ENCODE results near the gene ENOX2.

Gene ENOX2

DNA sequence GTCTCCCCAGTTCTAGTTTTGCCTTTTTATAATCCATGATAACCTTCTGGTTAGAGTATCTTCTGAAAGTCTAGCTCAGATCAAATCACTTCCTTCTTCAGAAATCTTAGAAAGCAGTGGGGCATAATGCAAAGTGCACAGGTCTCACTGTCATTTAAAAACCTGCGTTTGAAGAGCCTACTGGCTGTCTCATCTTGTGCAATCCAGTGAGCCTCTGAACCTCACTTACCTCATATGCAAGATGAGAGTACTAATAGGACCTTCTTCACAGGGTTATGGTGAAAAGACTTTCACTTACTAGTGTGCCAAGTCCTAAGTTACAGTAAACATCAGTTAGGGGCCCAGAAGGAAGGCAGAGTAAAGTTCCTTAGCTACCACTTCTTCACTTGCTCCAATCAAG, 131.4 kb downstream of the ENOX2 start:
- H3K27ac ChIP-seq: no peak overlapping the region

GRCh38 chrX:130771230-130771629, 131.8 kb downstream of the ENOX2 start:
- Histone ChIP-seq H3K4me3 (no peak overlapping the region), H3K27ac (no peak overlapping the region)

More for the DNA sequence above, 131.4 kb downstream of the ENOX2 start:
- H3K4me3 ChIP-seq: no peak overlapping the region

DNA sequence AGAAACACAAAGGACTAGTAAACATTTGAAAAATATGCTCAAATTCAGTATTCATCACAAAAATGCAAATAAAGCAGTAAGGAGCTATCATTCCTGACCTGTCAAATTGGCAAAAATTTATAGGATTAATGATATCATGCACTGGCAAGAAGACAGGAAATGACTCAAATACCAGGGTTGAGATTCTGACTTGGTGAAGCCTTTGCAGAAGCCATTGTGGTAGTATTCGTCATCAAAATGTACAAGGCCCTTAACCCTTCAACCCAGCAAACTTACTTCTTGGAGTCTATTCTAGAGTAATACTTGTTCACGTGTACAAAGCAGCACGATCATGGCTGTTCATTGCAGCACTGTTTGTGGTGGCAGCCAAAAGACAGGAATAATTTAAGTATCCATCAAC, 132.4 kb downstream of the ENOX2 start:
- H3K27ac ChIP-seq: no peak overlapping the region
- H3K4me3 ChIP-seq: no peak overlapping the region

DNA sequence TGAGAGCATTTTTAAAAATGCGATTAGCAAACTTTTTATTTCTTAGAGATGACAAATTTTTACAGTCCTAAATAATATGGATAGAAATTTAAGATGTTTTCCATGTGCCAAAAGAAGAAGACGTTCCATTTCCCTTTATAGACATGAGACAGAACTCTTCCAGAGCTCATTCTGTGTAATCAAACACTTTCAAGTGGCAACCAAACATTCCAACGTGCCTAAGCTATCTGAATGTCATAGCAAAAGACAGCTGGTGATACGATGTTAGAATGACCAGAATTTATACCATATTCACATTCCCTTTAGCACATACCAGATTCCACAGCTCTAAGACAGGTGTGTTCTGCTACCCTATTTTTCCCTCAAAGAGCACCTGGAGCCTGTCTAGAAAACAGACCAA, 133.2 kb downstream of the ENOX2 start:
- no peak overlapping the region for H3K27ac ChIP-seq

GRCh38 chrX:130758072-130758471, 144.9 kb downstream of the ENOX2 start:
- Histone ChIP-seq H3K27ac (no peak overlapping the region), H3K4me3 (no peak overlapping the region)

More for the DNA sequence above, 133.2 kb downstream of the ENOX2 start:
- no peak overlapping the region for H3K4me3 ChIP-seq

GRCh38 chrX:130756233-130756632, 146.8 kb downstream of the ENOX2 start:
- Histone ChIP-seq H3K27ac (no peak overlapping the region), H3K4me3 (no peak overlapping the region)

DNA sequence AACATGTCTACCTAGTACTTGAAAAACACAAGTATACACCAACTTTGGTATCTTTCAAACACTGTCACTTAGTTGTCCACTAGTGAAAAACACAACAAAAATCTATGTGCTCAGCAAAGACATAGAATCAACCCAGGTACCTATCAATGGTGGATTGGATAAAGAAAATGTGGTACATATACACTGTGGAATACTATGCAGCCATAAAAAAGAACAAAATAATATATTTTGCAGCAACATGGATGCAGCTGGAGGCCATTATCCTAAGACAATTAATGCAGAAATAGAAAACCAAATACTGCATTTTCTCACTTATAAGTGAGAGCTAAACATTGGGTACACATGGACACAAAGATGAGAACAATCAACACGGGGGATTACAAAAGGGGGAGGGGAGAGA, 148.7 kb downstream of the ENOX2 start:
- Histone ChIP-seq H3K27ac (no peak overlapping the region), H3K4me3 (no peak overlapping the region)

- no peak overlapping the region for H3K27ac ChIP-seq
These were observed 156.2 kb downstream of the ENOX2 start for GRCh38 chrX:130746709-130747342.

DNA sequence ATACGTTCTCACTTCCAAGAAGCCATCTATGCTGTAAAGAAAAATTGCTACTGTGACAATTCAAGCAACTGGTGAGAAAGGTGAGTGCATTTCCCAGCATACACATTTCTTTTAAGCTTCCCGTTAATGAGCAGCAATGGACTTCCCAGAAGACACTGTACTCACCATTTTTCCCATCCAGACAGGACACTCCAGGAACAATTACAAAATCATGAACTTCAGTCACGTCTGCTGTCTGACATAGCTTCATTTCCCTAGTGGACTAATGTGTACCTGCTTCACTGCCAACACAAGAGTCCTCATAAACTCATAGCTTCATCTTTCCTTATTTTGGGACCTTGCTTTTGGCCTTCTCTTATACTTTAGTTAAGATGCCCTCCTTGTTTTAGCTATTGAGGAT, 156.9 kb downstream of the ENOX2 start:
- no peak overlapping the region for H3K4me3 ChIP-seq
- H3K27ac ChIP-seq: no peak overlapping the region

More at GRCh38 chrX:130746709-130747342, 156.2 kb downstream of the ENOX2 start:
- H3K4me3 ChIP-seq: no peak overlapping the region

DNA sequence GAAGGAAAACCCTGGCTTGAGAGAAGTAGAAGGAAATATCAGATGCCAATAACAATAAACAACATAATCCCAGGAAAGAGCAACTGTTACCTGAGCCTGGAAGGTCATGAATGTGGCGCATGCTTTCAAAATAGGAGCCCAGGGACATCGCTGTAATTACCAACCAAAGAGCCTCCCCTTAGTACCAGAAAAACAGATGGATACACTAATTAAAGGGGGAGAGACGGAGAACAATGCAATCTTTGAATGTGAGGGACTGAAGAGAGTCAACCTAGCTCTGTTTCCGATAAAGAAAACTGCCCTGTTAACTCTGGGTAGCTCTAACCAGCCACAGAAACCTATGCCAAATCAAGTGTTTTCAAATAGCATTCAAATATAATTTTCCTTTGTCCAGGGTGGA, 161.4 kb downstream of the ENOX2 start:
- H3K4me3 ChIP-seq: no peak overlapping the region
- no peak overlapping the region for H3K27ac ChIP-seq

GRCh38 chrX:130741151-130741550, 161.9 kb downstream of the ENOX2 start:
- Histone ChIP-seq H3K27ac (no peak overlapping the region), H3K4me3 (no peak overlapping the region)

GRCh38 chrX:130738638-130739195, 164.3 kb downstream of the ENOX2 start:
- H3K4me3 ChIP-seq: no peak overlapping the region
- H3K27ac ChIP-seq: no peak overlapping the region

DNA sequence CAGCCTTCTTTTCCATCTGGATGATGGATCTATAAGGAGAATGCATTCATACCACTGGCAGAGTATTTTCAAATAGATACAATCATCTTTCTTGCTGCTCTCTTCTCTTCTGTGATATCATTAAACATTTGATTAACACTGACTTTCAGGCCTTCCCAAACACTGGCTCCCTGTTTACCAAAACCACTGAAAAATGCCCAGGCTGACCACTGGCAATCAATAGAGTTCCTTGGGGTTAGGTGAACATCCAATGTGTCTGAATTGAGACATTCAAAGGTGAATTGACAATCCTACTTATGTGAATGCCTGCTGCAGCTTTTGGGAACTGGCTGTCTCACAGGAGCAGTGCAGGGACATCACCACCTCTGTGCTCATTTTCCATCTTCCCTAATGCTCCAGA, 168.3 kb downstream of the ENOX2 start:
- H3K27ac ChIP-seq: no peak overlapping the region
- no peak overlapping the region for H3K4me3 ChIP-seq

DNA sequence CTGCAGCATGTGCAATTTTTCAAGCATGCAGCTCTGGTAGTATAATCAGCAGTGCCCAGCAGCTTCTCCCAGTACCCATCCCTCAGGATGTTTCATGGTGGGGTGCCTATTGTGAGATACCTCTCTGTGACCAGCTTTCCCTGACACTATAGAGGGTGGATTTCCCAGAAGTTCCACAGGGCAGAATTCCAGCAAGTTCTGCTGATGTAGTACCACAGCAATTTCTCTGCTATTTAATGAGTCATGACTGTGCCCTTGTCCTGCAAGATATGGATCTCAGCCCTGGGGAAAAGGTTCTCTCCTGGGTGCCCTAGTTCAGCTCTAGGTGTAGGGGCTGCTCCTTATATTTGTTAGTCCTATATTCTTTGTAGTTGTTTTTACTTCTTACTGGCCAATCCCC, 174.8 kb downstream of the ENOX2 start:
- H3K4me3 ChIP-seq: no peak overlapping the region
- H3K27ac ChIP-seq: no peak overlapping the region

DNA sequence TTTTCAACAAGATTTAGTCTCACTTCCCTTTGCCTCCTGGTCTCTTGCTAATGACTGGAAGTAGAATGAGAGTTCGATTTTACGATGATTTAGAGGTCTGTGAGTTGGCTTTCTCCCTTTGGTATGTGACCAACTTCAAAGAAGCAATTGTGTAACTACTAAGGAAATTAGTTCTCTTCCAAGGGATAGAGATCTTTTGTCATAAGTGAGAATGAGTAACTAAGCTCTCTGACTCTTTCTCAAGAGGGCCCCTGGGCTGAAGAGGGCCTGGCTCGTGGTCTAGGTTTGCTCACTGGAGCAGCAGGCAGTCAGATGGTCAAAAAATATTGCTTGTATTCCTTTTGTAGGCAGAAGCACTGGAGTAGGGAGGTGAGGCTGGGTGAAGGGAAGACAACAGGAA, 176.3 kb downstream of the ENOX2 start:
- H3K27ac ChIP-seq: no peak overlapping the region
- no peak overlapping the region for H3K4me3 ChIP-seq

DNA sequence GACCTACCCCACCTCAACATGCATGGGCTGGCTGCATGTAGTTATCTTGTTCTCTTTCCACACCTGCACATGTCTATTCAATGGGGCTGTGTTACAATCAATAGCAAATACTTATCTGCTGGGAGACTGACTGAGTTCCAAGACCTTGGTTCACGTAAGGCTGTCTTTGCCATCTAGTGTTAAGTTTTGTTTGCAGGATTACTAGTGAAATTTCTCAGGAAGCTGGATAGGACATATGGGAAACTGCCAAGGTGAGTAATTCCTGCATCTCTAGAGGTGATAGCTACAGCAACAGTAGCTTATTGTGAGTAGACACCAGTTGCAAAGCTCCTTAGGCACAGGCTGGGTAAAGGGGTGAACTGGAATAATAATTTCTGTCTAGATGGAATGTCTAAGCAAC, 177.5 kb downstream of the ENOX2 start:
- H3K27ac ChIP-seq: no peak overlapping the region
- no peak overlapping the region for H3K4me3 ChIP-seq

DNA sequence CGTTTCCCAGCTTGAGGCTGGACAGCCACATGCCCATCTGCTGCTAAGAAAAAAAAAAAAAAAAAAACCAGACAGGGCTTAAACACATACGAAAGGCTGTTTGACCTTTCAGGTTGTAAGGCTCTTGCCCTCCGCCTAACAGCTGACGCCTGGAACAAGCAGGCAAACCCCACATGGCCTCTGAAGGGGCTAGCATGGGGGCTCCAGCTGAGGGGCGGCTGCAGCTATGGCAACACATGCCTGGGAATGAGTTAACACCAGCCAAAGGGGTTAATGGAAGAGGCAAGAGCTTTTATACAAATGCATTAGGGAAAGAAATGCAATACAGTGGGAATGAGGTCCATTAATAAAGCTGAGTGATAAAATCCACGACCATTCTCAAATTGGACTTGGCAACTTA, 183.6 kb downstream of the ENOX2 start:
- Histone ChIP-seq H3K4me3 (no peak overlapping the region), H3K27ac (no peak overlapping the region)

- Histone ChIP-seq H3K4me3 (no peak overlapping the region), H3K27ac (no peak overlapping the region)
These were observed 184.9 kb downstream of the ENOX2 start for GRCh38 chrX:130718137-130718536.

GRCh38 chrX:130716781-130717413, 186.1 kb downstream of the ENOX2 start:
- Histone ChIP-seq H3K4me3 (no peak overlapping the region), H3K27ac (no peak overlapping the region)

DNA sequence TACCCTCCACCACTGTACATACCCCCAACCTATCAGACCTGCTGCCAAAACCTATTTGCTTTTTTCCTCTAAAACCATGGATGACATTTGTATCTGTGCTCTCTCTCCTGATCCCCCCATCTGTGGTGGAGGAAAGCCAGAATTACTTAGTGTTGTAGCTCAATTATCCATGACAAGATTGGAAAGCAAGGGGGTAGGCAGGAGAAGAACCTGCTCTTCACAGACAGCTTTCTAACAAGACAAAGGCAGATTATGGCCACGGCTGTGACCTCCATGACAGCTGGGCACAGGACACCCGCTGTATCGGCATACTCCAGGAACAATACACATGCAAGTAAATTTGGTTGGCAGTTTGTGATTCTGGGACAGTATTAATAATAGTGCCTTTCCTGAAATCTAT, 186.7 kb downstream of the ENOX2 start:
- H3K27ac ChIP-seq: no peak overlapping the region
- no peak overlapping the region for H3K4me3 ChIP-seq

DNA sequence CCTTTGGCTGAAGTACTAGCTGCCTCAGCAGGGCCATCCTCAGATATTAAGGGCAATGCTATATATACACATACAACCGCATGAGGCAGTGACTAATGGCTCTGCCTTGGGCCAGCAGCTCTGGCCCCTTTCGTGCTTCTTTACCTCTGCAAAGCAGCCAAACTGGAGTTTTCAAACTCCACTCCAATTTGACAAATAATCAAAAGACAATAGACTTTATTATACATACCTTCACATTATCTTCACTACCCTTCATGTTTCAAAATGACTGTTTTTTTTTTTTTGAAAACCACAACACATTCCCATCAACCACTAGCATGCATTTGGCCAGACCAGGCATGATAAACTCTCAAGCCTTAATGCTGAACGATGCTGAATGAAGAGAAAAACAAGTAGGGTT, 187.7 kb downstream of the ENOX2 start:
- H3K27ac ChIP-seq: no peak overlapping the region
- no peak overlapping the region for H3K4me3 ChIP-seq

- no peak overlapping the region for H3K27ac ChIP-seq
These were observed 188.3 kb downstream of the ENOX2 start for GRCh38 chrX:130714665-130715064.

More at GRCh38 chrX:130714665-130715064, 188.3 kb downstream of the ENOX2 start:
- no peak overlapping the region for H3K4me3 ChIP-seq
